ENCODE results near the gene EGFL6. TPM values are rescaled to one million over a fixed set of nuclear protein-coding genes. Genes with fewer than 3 reads are reported as not detected.

Gene EGFL6
- polyA plus RNA-seq, 1 donor from 2014 or later: 0.36 TPM

GRCh38 chrX:13520936-13521335 is 48.5 kb upstream of the EGFL6 start:
- Histone ChIP-seq H3F3A (ENCODE audit: insufficient read depth, low read length, poor library complexity, severe bottlenecking) (no peaks in the 10 kb centered on the region), H3K36me3 (ENCODE audit: insufficient read depth, low read length) (no peaks in the 10 kb centered on the region), H3K9ac (ENCODE audit: low read length) (no peak overlapping the region), H3K27me3 (ENCODE audit: insufficient read depth, low read depth, low read length) (no peaks in the 10 kb centered on the region), H3K9me3 (ENCODE audit: low read length) (no peaks in the 10 kb centered on the region), H3K27ac (ENCODE audit: low read length) (no peak overlapping the region), H4K20me1 (ENCODE audit: insufficient read depth) (no peaks in the 10 kb centered on the region), H3K9me2 (ENCODE audit: insufficient read depth, low read length) (no peaks in the 10 kb centered on the region), H3K4me3 (ENCODE audit: low read length) (no peak overlapping the region), H2AFZ (ENCODE audit: low read depth, low read length) (no peak overlapping the region), H3K4me2 (ENCODE audit: low read length) (no peak overlapping the region), H3K79me2 (replicated peaks; ENCODE audit: insufficient read depth, low read length) (no peaks in the 10 kb centered on the region)
- TF ChIP-seq MXI1 (conservative IDR thresholded peaks at IDR 0.05; ENCODE audit: poor library complexity, severe bottlenecking) (no peak), EP300 (conservative IDR thresholded peaks at IDR 0.05; ENCODE audit: poor library complexity, severe bottlenecking) (no peak), REST (IDR thresholded peaks at IDR 0.05; ENCODE audit: borderline replicate concordance) (no peak), POLR2AphosphoS5 (IDR thresholded peaks at IDR 0.05) (no peak), TAF1 (IDR thresholded peaks at IDR 0.05; ENCODE audit: low read depth) (no peak), SMC3 (conservative IDR thresholded peaks at IDR 0.05; ENCODE audit: poor library complexity) (no peak), EZH2 (IDR thresholded peaks at IDR 0.05; ENCODE audit: borderline replicate concordance, insufficient read depth, low read length, poor library complexity, severe bottlenecking) (no peak), RAD21 (conservative IDR thresholded peaks at IDR 0.05) (no peak)
- TF ChIP-seq, protein P1, sequence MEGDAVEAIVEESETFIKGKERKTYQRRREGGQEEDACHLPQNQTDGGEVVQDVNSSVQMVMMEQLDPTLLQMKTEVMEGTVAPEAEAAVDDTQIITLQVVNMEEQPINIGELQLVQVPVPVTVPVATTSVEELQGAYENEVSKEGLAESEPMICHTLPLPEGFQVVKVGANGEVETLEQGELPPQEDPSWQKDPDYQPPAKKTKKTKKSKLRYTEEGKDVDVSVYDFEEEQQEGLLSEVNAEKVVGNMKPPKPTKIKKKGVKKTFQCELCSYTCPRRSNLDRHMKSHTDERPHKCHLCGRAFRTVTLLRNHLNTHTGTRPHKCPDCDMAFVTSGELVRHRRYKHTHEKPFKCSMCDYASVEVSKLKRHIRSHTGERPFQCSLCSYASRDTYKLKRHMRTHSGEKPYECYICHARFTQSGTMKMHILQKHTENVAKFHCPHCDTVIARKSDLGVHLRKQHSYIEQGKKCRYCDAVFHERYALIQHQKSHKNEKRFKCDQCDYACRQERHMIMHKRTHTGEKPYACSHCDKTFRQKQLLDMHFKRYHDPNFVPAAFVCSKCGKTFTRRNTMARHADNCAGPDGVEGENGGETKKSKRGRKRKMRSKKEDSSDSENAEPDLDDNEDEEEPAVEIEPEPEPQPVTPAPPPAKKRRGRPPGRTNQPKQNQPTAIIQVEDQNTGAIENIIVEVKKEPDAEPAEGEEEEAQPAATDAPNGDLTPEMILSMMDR (IDR thresholded peaks at IDR 0.05; ENCODE audit: poor library complexity, severe bottlenecking): no peak

GRCh38 chrX:13522811-13523210 is 46.6 kb upstream of the EGFL6 start:
- no peak overlapping the region for H3K27ac ChIP-seq (ENCODE audit: low read length)
- no peak overlapping the region for H2AFZ ChIP-seq (ENCODE audit: low read depth, low read length)
- no peaks in the 10 kb centered on the region for H3K79me2 ChIP-seq (replicated peaks; ENCODE audit: insufficient read depth, low read length)
- no peak overlapping the region for H3K4me3 ChIP-seq (ENCODE audit: low read length)
- H3K9ac ChIP-seq (ENCODE audit: low read length): no peak overlapping the region
- no peak for TF ChIP-seq SMC3 (conservative IDR thresholded peaks at IDR 0.05; ENCODE audit: poor library complexity)
- no peak for TF ChIP-seq REST (IDR thresholded peaks at IDR 0.05; ENCODE audit: borderline replicate concordance)
- TF ChIP-seq MXI1 (conservative IDR thresholded peaks at IDR 0.05; ENCODE audit: poor library complexity, severe bottlenecking): no peak
- TF ChIP-seq EP300 (conservative IDR thresholded peaks at IDR 0.05; ENCODE audit: poor library complexity, severe bottlenecking): no peak
- no peak for TF ChIP-seq POLR2AphosphoS5 (IDR thresholded peaks at IDR 0.05)
- no peak for TF ChIP-seq TAF1 (IDR thresholded peaks at IDR 0.05; ENCODE audit: low read depth)
- TF ChIP-seq EZH2 (IDR thresholded peaks at IDR 0.05; ENCODE audit: borderline replicate concordance, insufficient read depth, low read length, poor library complexity, severe bottlenecking): no peak
- TF ChIP-seq RAD21 (conservative IDR thresholded peaks at IDR 0.05): no peak
- TF ChIP-seq, protein P1 (IDR thresholded peaks at IDR 0.05; ENCODE audit: poor library complexity, severe bottlenecking): no peak
- H3K4me2 ChIP-seq (ENCODE audit: low read length): no peak overlapping the region
- H3F3A ChIP-seq (ENCODE audit: insufficient read depth, low read length, poor library complexity, severe bottlenecking): no peaks in the 10 kb centered on the region
- no peaks in the 10 kb centered on the region for H3K36me3 ChIP-seq (ENCODE audit: insufficient read depth, low read length)
- no peaks in the 10 kb centered on the region for H3K9me3 ChIP-seq (ENCODE audit: low read length)
- no peaks in the 10 kb centered on the region for H4K20me1 ChIP-seq (ENCODE audit: insufficient read depth)
- no peaks in the 10 kb centered on the region for H3K27me3 ChIP-seq (ENCODE audit: insufficient read depth, low read depth, low read length)
- H3K9me2 ChIP-seq (ENCODE audit: insufficient read depth, low read length): no peaks in the 10 kb centered on the region
